Stimulated activated CD4-positive, alpha-beta T cell treated with anti-CD3 and anti-CD28 coated beads, Interleukin-1b, Interleukin-23, amount 100 ng/mL, for 24 hours (primary cell): ENCODE data around the gene GRP.
A peak's percentile ranks its signal among the peaks of the same experiment; 100 is the strongest.

ENCODE experiments used
- DNase-seq, 4 experiments: peaks; one replicate each; pipeline ENCODE4 v3.0.0-alpha.2; 2020; ENCODE audit warnings: low read depth in 4 of 4, low spot score in 1 of 4

The GRP gene

GRCh38 chr18:59267503-59268126 lies 47.7 kb downstream of the GRP start:
- DNase-seq, result no peak

- DNase-seq, result no peak
Observed at GRCh38 chr18:59268127-59268720, 48.3 kb downstream of the GRP start.

DNA sequence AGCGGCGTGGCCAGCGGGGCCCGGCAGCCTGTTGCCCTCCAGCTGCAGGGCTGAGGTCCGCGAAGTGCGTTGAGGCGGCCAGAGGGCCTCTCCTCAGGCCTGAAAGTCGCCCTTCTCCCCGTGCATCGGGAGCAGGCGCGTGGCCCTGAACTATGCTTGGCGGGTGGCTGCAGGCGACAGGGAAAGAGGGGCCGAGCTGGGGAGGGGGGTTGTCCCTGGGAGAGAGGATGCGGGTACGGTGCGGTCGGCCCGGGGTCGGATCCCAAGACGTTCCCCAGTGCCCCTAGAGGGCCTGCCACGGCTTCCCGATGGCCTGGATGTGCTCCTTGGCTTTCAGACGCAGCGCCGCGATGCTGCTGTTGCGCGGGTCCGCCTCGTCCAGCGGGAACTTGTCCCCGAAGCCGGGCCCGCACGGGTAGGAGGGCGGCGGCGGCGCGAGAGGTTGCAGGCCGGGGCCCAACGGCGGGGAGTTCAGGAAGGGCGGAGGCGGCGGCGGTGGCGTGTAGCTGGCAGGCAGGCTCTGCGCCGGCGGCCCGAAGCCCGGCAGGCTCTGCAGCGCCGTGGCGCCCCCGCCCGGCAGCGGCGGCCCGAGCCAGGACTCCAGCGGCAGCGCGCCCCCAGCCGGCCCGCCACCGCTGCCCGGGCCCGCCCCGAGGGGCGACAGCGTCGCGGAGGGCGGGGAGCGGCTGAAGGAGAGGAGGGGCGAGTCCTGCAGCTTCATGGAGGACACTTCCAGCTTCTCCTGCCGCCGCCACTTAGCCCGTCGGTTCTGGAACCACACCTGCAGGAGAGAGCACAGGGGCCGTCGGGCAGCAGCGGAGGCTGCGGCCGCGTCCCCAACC lies 49.0 kb downstream of the GRP start:
- peak in 1 of 4 experiments; percentile 48 for DNase-seq

DNA sequence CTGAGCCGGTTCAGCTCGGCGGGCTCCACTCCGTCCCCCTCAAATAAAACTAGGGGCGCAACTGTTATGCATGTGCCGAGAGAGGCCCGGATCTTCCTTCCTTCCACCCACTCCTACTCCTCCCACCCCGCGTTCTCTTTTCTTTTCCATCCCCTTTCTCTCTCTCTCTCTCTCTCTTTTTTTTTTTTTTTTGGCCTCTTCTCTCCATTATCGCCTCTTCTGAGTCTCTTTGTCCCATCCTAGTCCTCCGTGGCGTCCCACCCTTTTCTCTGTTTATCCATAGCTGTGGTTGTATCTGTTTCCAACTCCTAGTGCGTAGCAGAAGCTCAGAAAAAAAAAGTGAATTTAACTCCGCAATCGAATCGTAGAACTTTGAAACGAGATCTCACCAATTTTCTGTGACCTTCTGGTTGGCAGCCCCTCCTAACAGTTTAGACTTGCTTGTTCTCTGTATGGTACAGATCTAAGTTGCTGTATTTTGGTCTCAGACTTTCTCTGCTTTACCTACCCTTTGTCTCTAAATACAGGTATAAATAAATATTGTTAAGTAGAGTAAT lies 49.7 kb downstream of the GRP start:
- no peak for DNase-seq

GRCh38 chr18:59270689-59271257 lies 50.8 kb downstream of the GRP start:
- no peak for DNase-seq

- no peak for DNase-seq
Observed at GRCh38 chr18:59271606-59272220, 51.8 kb downstream of the GRP start.

- no peak for DNase-seq
Observed at GRCh38 chr18:59272221-59272888, 52.4 kb downstream of the GRP start.

DNA sequence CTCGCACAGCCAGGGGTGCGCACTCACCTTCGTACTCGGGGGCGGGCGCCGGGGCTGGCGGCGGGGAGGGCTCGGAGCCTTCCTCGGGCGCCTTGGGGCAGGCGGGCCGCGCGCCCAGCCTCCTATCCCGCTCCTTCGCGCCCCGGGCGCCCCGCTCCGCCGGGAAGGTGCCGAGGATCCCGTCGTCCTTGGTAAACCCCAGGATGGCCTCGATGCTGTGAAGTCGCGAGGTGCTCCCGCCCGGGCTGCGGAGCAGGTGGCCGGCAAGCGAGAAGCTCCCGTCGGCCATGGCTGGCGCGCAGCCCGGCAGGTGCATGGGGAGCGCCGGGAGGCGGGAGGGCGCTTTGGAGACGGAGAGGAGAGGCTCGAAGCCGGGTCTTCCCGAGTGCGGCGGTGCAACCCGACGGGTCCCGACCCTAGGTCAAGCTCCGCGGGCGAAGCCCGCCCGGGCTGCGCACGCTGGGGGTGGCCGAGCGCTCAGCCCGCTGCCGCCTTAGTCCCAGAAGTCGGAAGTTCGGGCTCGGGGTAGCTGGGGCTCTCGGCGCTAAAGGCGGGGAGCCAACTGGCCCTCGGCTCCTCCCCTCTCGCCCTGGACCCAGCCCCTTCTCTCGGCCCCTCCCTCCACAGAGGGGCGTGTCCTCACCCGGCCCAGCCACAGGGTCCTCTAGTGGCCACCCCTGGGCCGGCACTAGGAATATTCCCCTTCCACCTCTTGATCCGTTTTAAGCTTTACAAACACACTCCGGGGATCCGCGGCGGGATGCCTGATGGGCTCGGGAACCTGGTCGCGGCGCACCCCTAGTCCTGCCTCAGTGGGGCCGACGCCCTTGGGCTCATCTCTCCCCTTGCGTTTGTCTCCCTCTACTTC lies 53.2 kb downstream of the GRP start, which contains the start of gene RAX:
Gene RAX, minus strand, starts transcription at position 564 of the 868 bp plus-strand sequence. Its CDS starts 248 bp downstream, at position 316.
- DNase-seq, result no peak

- no peak for DNase-seq
Observed at GRCh38 chr18:59273759-59274532, 54.0 kb downstream of the GRP start.

DNA sequence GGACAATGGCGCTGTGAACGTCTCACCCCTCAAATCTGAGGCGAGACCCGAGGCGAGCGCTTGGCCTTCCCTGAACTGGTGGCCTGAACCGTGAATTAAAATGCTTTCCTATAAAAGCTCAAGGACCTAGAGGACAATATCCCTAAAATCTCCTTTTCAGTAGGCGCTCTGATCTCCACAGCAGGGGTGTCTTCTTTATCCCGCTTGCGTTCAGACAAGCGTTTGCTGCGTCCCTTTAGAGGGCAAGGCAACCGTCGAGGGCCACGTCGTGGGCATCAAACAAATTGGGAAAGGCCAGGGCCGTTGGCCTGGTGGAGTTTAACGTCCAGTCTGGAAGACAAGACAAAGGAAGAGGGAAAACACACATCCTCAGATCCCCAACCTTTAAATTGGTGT lies 54.6 kb downstream of the GRP start:
- DNase-seq, result no peak

DNA sequence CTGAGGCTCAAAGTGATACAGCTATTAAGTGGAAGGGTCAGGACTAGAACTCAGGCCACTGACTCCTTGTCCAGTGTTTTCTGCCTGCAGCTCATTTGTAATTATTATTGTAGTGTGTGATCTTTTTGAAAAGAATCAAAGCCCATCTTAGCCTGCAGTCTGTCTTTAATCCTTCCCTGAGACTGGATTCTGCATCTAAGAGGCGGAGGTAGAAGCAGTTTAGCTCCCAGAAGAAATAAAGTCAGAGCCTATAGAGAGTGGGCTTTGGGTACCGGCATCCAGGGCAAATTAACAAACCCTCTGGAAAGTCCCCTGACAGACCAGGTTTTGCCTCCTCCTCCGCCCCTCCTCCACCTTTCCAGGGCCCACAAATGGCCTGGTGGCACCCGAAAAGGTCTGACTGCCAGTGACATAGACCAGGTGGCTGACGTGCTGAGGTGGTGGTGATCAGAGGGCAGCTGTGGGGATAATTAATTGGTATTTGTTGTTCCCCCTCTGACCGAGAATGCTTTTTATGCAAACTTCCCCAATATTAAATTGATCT lies 55.5 kb downstream of the GRP start:
- no peak for DNase-seq

DNA sequence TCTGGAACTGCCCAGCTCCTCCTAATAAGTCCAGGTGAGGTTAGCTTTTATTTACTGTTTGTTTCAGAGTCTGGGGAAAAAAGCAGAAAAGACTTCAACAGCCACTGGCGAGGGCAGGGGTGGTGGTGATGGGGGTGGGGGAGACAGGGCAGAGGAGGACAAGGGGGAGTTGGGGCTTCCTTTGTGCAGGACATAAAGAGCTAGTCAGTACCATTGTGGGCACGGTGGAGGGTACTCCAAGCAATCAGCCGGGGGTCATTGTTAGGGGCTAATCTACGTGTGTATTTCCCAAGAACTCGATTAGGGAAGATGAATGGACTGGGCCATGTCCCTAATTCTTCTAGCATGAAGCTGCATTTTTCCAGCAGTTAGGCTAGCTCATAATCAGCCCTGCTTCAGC lies 56.1 kb downstream of the GRP start:
- DNase-seq, result no peak

- DNase-seq, result no peak
Observed at GRCh38 chr18:59278793-59279192, 58.8 kb downstream of the GRP start.

DNA sequence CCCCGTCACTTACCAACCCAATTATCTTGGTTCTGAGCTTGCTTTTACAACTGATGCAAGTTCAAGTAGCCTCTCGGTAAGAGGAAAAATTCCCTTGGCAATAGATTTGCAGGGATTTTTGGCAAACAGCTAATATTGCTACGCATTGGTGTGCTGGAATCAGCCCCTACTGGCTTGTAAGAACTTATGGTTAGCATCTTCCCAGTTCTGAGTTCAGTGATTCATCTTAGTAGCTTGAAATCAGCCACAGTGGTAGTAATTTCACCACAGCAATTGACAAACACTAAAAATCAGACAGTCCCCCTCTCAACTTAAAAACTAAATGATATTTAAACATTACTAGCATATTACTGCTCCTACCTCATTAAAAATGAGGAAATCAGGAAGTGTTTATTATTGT lies 59.2 kb downstream of the GRP start:
- no peak for DNase-seq

DNA sequence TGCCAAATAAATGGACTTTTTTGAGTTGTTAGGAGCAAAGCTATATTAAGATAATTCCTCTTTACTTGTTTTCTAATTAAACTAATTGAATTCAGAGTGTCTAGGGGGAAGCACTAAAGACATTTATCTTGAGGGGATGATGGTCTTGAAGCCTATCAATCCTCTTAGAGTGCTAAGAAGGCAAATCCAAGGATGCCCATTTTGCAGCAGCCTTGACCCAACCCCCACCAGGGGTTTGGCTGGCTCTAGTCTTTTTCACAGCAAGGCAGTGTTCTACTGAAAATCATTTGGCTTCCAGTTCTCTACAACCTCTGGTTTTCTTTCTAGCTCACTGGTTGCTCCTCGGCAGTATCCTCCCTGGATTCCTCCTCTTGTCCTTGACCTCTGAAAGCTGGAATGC lies 59.8 kb downstream of the GRP start:
- no peak for DNase-seq
